ENCODE measurements around the gene PSD2.

PSD2 gene

DNA sequence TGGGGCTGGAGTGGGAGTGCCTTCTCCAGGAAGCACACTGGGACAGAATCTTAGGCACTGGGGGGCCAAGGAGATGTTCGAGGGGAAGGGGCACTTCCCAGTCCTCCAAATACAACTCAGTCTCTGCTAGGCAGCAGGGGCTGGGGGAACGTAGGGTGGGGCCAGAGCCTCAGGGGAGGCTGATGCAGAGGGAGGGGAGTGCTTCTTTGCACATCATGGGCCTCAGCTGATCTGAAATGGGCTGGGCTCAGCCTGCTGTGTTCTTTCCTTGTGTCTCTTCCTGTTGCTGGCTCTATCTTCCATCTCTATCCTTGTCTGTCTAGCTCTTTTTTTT is 15.6 kb downstream of the PSD2 start:
- DNase-seq (ENCODE audit: low spot score) = no peak

DNA sequence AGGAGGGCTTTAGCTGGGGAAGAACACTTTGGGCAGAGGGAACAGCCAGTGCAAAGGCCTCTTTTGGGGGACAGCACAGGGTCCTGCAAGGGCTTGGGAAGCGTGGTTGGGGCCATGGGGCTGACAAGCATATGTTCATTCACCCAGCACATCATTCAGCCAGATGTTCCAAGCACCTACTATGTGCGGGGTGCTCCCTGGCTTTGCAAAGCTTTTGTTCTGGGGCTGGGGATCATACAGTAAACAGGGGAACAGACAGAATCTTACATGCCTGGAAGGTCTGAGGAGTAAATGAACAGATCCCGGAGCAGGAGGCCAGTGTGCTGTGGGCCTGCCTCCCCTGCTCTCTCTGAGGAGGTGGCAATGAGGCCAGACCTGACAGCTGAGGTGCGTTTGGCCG is 16.7 kb downstream of the PSD2 start:
- DNase-seq (ENCODE audit: low spot score) = no peak

DNA sequence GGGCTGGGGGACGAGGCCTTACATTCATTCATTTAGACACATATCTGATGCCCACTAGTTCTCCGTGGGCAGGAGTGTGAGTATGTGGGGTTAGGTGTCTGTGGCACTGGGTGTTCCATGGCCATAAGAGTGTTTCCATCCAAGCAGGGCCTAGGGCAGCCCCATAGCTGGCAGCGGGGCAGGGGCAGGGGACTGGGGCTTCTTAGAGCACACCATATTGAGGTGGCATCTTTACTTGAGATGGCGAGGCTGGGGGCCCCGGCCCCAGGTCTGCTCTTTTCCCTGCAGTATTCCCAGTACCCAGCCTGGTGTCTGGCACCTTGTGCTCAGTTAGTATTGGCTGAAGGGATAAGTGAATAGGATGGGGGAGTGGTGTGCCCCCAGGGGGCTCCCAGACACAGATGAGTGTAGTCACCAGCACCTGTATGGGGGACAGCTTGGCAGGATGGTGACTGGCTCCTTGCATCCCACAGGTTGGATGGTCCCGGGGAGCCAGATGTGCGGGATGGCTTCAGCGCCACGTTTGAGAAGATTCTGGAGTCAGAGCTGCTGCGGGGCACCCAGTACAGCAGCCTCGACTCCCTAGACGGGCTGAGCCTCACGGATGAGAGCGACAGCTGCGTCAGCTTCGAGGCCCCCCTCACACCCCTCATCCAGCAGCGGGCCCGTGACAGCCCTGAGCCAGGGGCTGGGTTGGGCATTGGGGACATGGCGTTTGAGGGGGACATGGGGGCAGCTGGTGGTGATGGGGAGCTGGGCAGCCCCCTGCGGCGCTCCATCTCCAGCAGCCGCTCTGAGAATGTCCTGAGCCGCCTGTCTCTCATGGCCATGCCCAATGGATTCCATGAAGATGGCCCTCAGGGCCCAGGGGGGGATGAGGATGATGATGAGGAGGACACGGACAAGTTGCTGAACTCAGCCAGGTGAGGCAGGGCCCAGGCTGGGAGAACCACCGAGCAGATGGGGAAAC is 17.5 kb downstream of the PSD2 start:
- no peak for DNase-seq (ENCODE audit: low spot score)

- DNase-seq (ENCODE audit: low spot score) = no peak
These were observed 18.6 kb downstream of the PSD2 start for GRCh38 chr5:139814191-139814601.

- DNase-seq (ENCODE audit: low spot score) = no peak
These were observed 19.2 kb downstream of the PSD2 start for GRCh38 chr5:139814704-139815280.

- no peak for DNase-seq (ENCODE audit: low spot score)
These were observed 21.0 kb downstream of the PSD2 start for GRCh38 chr5:139816566-139816965.

- DNase-seq (ENCODE audit: low spot score) = no peak
These were observed 21.8 kb downstream of the PSD2 start for GRCh38 chr5:139817362-139817761.

GRCh38 chr5:139817970-139818369 is 22.4 kb downstream of the PSD2 start:
- no peak for DNase-seq (ENCODE audit: low spot score)

- DNase-seq (ENCODE audit: low spot score) = no peak
These were observed 24.5 kb downstream of the PSD2 start for GRCh38 chr5:139820130-139820529.

- DNase-seq (ENCODE audit: low spot score) = no peak
These were observed 25.0 kb downstream of the PSD2 start for GRCh38 chr5:139820606-139821005.

- no peak for DNase-seq (ENCODE audit: low spot score)
These were observed 26.4 kb downstream of the PSD2 start for GRCh38 chr5:139821806-139822552.

- DNase-seq (ENCODE audit: low spot score) = no peak
These were observed 27.2 kb downstream of the PSD2 start for GRCh38 chr5:139822553-139823425.

- no peak for DNase-seq (ENCODE audit: low spot score)
These were observed 28.2 kb downstream of the PSD2 start for GRCh38 chr5:139823757-139824355.

DNA sequence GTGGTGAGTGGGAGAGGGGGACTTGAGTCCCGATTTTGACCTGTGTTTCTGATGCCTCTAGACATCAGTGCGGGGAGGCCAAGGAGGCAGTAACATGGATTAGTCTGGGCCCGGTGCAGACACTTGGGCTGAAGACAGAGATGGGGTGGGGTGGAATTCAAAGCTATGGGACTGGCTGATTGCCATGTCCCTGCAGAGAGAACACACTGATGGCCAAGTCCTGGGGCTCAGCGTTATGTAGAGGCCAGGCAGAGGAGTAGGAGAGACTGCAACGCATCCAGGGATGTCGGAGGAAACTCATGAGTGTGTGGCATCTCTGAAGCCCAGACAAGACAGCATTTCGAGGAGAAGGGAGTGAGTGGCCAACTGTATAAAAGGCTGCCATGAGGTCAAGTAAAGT is 30.1 kb downstream of the PSD2 start:
- DNase-seq (ENCODE audit: low spot score) = no peak

- peak; percentile 93 for DNase-seq (ENCODE audit: low spot score)
These were observed 32.7 kb downstream of the PSD2 start for GRCh38 chr5:139828207-139828895.

DNA sequence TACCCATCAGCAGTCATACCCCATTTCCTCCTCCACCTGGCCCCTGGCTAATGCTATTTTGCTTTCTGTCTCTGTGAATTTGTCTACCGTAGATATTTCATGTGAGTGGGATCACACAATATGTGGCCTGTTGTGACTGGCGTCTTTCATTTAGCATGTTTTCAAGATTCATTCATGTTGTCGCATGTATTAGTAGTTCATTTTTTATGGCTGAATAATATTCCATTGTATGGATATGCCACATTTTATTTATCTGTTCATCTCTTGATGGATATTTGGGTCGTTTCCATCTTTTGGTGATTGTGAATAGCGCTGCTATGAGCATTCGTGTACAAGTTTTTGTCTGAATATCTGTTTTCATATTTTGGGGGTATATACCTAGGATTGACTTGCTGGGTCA is 33.9 kb downstream of the PSD2 start:
- no peak for DNase-seq (ENCODE audit: low spot score)

DNA sequence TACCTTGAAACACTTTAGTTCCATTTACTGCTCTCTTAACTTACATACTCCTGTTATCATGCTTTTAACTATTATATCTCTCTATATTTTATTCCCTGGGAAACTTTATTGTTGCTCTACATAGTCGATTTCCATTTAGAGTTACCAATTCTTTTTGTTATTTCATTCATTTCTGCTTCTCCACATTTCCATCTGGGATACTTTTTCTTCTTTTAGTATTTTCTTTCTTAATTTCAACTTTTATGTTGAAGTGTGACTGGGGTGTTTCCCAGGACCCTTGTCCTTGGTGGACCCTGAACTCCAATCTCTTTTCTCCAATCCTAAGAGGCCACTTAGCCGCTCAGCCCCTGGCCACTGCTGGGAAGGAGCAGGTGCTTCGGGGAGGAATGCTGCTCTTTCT is 36.0 kb downstream of the PSD2 start:
- DNase-seq (ENCODE audit: low spot score) = no peak

DNA sequence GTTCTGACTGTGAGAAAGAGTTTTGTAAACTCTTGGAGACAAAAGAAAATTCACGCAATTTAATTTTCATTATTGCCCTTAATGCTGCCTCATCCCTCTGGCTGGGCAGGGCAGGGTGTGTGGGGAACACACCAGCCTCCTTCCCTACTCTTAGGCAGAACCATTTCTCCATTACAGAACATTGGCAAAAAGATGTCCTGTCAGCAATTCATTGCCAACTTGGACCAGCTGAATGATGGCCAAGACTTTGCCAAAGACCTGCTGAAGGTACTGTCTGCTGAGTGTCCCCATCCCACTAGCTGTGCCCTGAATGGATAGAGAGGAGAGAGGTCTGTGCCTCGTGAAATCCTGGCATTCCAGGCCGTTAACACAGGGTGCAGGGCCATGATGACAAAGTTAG is 37.9 kb downstream of the PSD2 start:
- no peak for DNase-seq (ENCODE audit: low spot score)

DNA sequence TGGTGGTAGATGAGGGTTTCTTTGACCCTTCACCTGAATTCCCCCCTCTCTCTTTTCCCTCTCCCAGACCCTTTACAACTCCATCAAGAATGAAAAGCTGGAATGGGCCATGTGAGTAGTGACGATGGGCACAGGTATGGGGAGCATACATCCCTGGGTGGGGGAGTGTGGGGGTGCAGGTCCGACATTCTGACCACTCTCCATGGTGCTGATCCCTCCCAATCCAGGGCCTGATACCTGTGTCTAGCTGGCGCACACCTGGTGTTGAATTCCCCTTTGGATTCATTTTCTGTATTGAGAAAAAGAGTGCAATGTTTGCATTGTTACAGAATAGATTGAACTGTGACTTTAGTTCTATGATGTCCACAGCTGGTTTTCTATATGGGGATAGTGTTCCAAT is 40.0 kb downstream of the PSD2 start:
- no peak for DNase-seq (ENCODE audit: low spot score)

- no peak for DNase-seq (ENCODE audit: low spot score)
These were observed 41.0 kb downstream of the PSD2 start for GRCh38 chr5:139836469-139837208.
